ENCODE measurements around the gene IMMP1L.

Gene IMMP1L

GRCh38 chr11:31437742-31438435 is 71.5 kb downstream of the IMMP1L start:
- no peak for TF ChIP-seq ZFP3 (CRISPR knock-in tag; IDR thresholded peaks at IDR 0.05)
- TF ChIP-seq TSHZ2 (CRISPR knock-in tag; IDR thresholded peaks at IDR 0.05), result no peak
- TF ChIP-seq ARNTL (CRISPR knock-in tag; IDR thresholded peaks at IDR 0.05; ENCODE audit: borderline replicate concordance, low read depth), result no peak
- TF ChIP-seq ZFP30 (CRISPR knock-in tag; IDR thresholded peaks at IDR 0.05), result no peak
- no peak for TF ChIP-seq RARB (CRISPR knock-in tag; IDR thresholded peaks at IDR 0.05)
- TF ChIP-seq PPARA (CRISPR knock-in tag; IDR thresholded peaks at IDR 0.05; ENCODE audit: borderline replicate concordance), result no peak
- TF ChIP-seq PATZ1 (CRISPR knock-in tag; IDR thresholded peaks at IDR 0.05; ENCODE audit: borderline replicate concordance), result no peak
- TF ChIP-seq SNAI2 (CRISPR knock-in tag; IDR thresholded peaks at IDR 0.05), result no peak
- no peak for TF ChIP-seq ZNF565 (CRISPR knock-in tag; conservative IDR thresholded peaks at IDR 0.05; ENCODE audit: low read depth)
- no peak for TF ChIP-seq TOX (CRISPR knock-in tag; IDR thresholded peaks at IDR 0.05; ENCODE audit: borderline replicate concordance)
- no peak for ATAC-seq

- TF ChIP-seq PPARA (CRISPR knock-in tag; IDR thresholded peaks at IDR 0.05; ENCODE audit: borderline replicate concordance) (no peak), OSR1 (CRISPR knock-in tag; IDR thresholded peaks at IDR 0.05) (no peak), SNAI2 (CRISPR knock-in tag; IDR thresholded peaks at IDR 0.05) (no peak), ZNF8 (CRISPR knock-in tag; IDR thresholded peaks at IDR 0.05) (no peak), CSRNP3 (CRISPR knock-in tag; IDR thresholded peaks at IDR 0.05) (no peak), POU6F1 (CRISPR knock-in tag; IDR thresholded peaks at IDR 0.05; ENCODE audit: borderline replicate concordance, low read depth) (no peak), ISL1 (CRISPR knock-in tag; IDR thresholded peaks at IDR 0.05) (no peak), ZC3H10 (CRISPR knock-in tag; IDR thresholded peaks at IDR 0.05) (no peak), BACH2 (CRISPR knock-in tag; IDR thresholded peaks at IDR 0.05; ENCODE audit: borderline replicate concordance) (no peak), RARB (CRISPR knock-in tag; IDR thresholded peaks at IDR 0.05) (no peak), ESRRG (CRISPR knock-in tag; IDR thresholded peaks at IDR 0.05) (no peak), CSDC2 (CRISPR knock-in tag; IDR thresholded peaks at IDR 0.05) (no peak)
- ATAC-seq, result no peak
These were observed 75.6 kb downstream of the IMMP1L start for GRCh38 chr11:31433851-31434250.

- TF ChIP-seq ZNF70 (CRISPR knock-in tag; IDR thresholded peaks at IDR 0.05), result no peak
- no peak for TF ChIP-seq ZFP3 (CRISPR knock-in tag; IDR thresholded peaks at IDR 0.05)
- no peak for ATAC-seq
These were observed 84.8 kb downstream of the IMMP1L start for GRCh38 chr11:31424652-31425051.

GRCh38 chr11:31422703-31423102 is 86.7 kb downstream of the IMMP1L start:
- no peak for ATAC-seq
- TF ChIP-seq OSR1 (CRISPR knock-in tag; IDR thresholded peaks at IDR 0.05), result no peak
- TF ChIP-seq RARB (CRISPR knock-in tag; IDR thresholded peaks at IDR 0.05), result no peak
- TF ChIP-seq ZFP3 (CRISPR knock-in tag; IDR thresholded peaks at IDR 0.05), result no peak
- TF ChIP-seq ZNF8 (CRISPR knock-in tag; IDR thresholded peaks at IDR 0.05), result no peak
- TF ChIP-seq ESRRG (CRISPR knock-in tag; IDR thresholded peaks at IDR 0.05), result no peak
- no peak for TF ChIP-seq TOX (CRISPR knock-in tag; IDR thresholded peaks at IDR 0.05; ENCODE audit: borderline replicate concordance)
- no peak for TF ChIP-seq ZFP30 (CRISPR knock-in tag; IDR thresholded peaks at IDR 0.05)
- TF ChIP-seq ZC3H10 (CRISPR knock-in tag; IDR thresholded peaks at IDR 0.05), result no peak
